Activated CD8-positive, alpha-beta memory T cell treated with anti-CD3 and anti-CD28 coated beads for 24 hours (primary cell): ENCODE measurements around the gene ALX3.
"Not testable (repeated sequence)": the region's sequence is repeated elsewhere in the genome, so short reads cannot be mapped to it uniquely, and the experiment has no call there.

ENCODE experiments used
- DNase-seq: peaks from one replicate; pipeline ENCODE4 v3.0.0-alpha.2; 2020

ALX3 gene

DNA sequence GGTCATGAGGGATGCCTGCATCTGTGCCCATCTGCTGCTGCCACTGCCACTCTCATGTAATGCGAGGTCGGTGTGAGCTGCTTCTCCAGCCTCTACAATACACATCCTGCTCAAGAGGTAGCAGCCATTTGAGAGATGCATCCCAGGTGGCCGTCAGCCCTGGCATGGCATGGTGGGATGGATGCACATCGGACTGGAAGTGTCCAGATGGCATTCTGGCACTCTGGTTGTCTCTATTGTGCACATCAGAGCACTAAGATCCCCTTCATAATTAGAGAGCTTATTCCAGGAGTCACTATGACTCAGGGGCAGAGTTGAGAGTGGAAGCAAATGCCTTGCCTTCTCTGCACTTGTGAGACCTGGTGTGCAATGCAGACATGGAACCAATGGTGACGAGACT lies 32.2 kb downstream of the ALX3 start:
- no peak for DNase-seq

- no peak for DNase-seq
Observed at GRCh38 chr1:110035236-110035752, 35.2 kb downstream of the ALX3 start.

GRCh38 chr1:110034451-110035235 lies 35.8 kb downstream of the ALX3 start, which contains the start of gene STRIP1:
Gene STRIP1 (plus strand): TSS chr1:110034624. CDS start chr1:110034638, 14 bp downstream.
- peak; percentile 94 for DNase-seq

DNA sequence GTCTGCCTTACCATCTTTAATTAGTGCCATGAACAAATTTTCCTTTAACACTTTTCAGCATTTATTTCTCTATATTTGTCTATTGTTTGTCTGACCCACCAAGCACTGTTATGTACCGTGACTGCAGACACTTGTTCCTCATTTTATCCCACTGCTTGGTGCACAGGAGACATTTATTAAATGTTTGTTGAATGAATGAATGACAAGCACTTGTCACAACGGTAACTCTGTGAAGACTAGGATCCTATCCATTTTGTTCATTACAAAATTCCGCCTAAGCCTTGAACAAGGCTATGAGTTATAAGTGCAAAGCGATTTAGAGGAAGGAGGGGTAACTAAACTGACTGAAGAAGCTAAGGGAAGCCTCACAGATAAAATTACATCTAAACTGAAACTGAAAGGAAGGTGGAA lies 36.4 kb downstream of the ALX3 start:
- DNase-seq = no peak

DNA sequence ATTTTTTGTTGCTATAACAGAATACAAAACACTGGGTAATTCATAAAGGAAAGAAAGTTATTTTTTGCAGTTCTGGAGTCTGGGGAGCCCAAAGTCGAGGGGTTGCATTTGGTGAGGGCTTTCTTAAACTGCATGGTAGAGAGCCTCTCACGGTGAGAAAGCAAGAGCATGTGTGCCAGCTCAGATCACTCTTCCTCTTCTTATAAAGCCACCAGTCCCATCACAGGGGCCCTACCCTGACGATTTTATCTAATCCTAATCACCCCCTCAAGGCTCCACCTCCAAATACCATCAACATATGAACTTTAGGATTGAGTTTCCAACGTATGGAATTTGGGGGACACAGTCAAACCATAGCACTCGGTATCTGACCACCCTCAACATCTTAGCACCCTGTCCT lies 37.1 kb downstream of the ALX3 start:
- DNase-seq = no peak

DNA sequence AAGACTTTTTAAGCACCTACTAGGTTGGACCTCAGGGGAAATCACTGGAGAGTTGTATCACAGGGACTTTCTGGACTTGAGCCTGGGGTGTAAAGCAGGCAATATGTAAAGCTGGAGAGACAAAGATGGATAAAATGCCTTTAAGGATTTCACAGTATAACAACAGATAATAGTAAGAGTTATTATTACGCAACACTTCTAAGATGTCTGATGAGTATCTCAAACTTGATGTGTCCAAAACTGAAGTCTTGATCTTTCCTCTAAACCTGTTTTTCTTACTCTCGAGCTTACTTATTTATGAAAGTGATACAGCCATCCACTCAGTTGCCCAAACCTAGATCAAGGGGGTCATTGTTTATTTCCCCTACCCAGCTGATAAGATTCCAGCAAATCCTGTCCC lies 38.1 kb downstream of the ALX3 start:
- no peak for DNase-seq

GRCh38 chr1:110030687-110031086 lies 39.8 kb downstream of the ALX3 start:
- DNase-seq = not testable (repeated sequence)

DNA sequence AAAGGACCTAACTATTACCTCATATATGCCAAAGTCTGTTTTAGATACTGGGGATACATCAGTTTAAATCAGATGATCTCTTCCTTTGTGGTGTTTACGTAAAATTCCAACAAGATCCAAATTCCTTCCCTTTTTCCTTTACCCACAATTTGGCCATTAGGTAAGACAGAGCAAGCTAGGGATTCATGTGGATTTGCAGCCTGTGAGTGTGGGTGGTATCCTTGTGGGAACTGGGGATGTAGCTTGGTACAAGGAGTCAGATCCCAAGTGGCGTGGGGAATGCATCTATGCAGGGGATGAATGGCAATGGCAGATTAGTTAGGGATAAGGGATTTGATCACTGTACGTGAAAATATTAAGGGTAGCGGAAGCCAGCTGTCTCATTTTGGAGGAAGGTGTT lies 45.9 kb downstream of the ALX3 start:
- no peak for DNase-seq

GRCh38 chr1:110021285-110021684 lies 49.2 kb downstream of the ALX3 start:
- no peak for DNase-seq

GRCh38 chr1:110019770-110020169 lies 50.7 kb downstream of the ALX3 start:
- DNase-seq = no peak

- no peak for DNase-seq
Observed at GRCh38 chr1:110018396-110018795, 52.1 kb downstream of the ALX3 start.

DNA sequence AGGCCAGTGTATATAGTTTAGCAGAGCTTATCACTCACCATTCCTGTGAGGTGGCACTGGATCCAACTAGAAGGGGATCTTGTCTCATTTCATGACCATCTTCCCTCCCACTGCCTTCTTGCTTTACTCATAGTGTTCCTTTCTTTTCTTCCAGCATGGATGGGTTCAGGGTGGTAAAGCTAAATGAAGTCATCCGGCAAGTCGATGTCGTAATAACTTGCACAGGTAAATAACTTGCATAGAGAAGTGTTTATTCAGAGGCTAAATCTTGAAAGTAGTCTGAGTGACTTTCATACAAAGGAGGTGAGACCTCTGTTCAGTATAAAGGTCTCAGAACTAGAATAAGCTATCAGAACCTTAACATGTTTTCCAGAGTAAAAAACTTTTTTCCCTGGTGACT lies 52.7 kb downstream of the ALX3 start:
- DNase-seq = no peak

DNA sequence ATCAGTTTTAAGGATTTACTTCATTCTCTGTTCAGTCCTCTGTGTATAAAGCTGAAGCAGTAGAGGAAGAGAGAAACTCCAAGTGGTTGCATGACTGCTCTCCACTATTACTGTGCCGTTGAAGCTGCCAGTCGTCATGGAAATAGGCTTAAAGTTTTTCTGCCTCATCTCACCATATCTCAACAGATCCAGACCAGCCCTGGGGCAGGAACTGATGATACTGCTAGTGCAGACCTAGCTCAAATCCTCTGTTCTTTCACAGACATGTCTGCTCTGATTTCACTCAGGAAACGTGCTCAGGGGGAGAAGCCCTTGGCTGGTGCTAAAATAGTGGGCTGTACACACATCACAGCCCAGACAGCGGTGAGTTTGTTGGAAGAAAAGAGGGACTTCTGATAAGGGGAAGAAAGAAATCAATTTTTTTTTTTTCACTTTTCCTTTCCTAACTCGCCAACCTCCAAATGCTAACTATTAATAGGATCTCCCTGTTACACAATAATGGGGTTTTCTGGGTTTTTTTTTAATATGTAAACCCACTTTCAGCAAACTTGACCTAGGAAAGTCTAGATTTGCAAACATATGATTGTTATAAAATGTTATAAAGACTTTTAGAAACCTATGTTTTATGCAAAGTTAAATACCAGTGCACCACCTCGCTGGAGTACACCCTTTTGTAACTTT lies 58.2 kb downstream of the ALX3 start:
- no peak for DNase-seq

- DNase-seq = no peak
Observed at GRCh38 chr1:110011527-110012041, 58.9 kb downstream of the ALX3 start.
